ENCODE data around the gene LRRC40. TPM values are rescaled to one million over a fixed set of nuclear protein-coding genes. Genes with fewer than 3 reads are reported as not detected.
"Not testable (repeated sequence)": the region's sequence is repeated elsewhere in the genome, so short reads cannot be mapped to it uniquely, and the experiment has no call there.

The LRRC40 gene
- total RNA-seq (2014; rRNA removed; shearing (Covaris generic)): 41.2 and 46.8 TPM in 2 replicates

DNA sequence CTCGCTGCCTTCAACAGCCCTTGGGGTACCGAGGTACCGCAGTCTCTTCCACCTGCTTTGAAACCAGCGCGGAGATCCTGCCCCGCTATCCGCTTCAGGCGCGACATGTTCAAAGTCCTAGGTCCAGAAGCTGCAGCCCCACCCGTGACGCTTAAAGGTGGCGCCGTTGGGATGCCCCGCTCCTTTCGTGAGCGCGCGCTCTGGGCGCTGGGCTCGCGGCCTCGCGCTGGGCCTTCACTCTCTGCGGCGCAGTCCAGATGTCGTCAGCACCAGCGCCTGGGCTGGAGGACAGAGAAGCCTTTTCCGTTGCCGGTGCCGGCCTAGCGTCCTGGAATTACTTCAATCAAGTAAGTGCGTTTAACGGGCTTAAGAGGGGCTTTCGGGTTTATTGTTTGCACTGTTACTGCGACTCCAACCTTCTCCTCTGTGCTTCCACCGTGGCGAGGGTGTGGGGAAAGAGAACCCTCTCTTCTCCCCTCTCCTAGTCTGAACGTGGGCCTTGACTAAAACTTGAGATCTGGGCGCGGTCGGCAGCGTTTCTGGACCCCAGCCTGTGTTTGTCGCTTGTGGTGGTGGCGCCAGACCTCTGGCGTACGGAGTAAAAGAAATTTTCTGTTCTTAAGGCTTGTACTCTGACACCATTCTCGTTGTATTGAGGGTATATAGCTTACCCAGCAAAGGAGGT, at the start of gene LRRC40:
TSS of gene LRRC40 (minus strand) at position 146 of the 685 bp plus-strand sequence. CDS start at position 107, 39 bp downstream.
- DNase-seq (ENCODE audit: low spot score): peak; percentile 89

DNA sequence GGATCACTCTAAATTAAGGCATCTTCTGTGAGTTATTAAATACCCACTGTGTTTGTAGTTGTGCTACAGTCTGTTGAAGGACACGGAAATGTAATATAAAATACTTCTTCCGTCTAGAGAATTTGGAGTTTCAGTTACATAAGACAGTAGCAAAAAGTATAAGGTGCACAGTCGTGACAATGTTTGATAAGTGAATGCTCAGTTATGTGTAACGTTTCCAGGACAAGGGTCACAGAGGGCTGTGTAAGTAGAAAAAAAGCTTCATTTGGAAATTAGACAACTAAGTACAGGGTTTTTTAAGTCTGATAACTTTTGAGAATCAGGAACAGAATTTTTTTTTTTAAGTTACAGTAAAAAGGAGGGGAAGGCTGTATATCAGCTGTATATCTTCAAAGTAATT, 43.4 kb upstream of the LRRC40 start:
- DNase-seq (ENCODE audit: low spot score): no peak

DNA sequence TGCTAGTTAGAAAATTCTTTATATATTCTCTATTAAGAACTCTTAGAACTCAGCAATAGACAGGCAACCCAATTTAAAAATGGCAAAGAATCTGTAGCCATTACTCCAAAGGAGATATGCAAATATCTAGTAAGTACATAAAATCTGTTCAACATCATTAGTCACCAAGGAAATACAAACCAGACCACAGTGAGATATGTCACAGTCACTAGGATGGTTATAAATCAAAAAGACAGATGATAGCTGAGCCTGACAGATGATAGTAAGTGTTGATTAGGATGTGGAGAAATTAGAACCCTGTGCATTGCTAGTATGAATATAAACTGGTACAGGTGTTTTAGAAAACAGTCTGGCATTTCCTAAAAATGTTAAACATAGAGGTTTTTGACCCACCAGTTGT, 42.4 kb upstream of the LRRC40 start:
- no peak for DNase-seq (ENCODE audit: low spot score)

DNA sequence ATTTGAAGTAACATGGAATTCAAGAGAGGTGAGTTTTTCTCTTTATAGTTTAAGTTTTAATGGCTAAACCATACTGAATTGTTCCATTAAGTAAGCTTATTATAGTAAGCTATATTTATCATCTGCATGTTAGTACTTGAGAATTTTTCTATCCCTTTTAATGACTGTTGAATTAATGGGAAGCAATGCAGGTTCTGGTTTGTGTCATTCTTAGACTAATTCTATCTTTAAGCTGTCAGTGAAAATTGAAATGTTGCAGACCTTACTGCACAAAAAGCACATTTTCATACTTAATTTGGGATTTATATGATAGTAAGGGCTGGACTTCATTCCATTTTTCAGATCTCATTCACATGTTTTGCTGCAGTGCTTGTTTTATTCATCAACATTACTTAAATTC, 41.7 kb upstream of the LRRC40 start:
- DNase-seq (ENCODE audit: low spot score): no peak

DNA sequence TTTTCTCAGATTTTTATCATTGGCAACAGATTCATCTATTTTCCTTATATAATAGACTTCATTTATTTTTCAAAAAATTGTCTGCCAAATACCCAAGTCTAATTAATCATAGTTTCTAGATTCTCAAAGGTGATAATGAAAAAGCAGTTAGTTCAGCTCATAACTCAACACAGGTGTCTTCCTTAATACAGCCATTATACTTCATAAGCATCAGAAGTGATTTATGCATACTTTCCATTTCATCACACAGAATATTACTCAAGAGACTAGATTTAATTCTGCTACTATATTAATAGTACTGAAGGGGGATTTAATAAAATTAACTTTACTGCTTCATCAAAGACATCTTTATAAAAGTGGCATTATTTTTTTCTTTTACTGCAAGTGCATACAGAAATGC, 34.6 kb upstream of the LRRC40 start:
- no peak for DNase-seq (ENCODE audit: low spot score)

DNA sequence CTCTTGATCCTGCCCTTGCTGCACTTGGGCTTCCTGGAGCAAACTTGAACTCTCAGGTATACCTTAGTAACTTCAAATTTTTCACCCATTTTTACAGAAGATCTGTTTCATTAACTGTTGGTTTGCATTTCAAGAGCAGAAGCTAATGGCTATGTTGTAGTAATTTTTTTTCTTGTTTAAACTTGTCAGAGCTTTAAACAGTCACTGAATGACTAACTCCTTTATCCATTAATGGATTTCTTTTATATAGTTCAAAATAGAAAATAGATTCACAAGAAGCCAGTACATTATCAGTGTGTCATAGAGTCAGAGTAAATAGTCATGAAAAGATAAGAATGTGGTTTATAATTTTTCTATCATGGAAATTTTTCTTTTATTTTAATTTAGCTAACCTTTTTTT, 29.4 kb upstream of the LRRC40 start:
- no peak for DNase-seq (ENCODE audit: low spot score)

DNA sequence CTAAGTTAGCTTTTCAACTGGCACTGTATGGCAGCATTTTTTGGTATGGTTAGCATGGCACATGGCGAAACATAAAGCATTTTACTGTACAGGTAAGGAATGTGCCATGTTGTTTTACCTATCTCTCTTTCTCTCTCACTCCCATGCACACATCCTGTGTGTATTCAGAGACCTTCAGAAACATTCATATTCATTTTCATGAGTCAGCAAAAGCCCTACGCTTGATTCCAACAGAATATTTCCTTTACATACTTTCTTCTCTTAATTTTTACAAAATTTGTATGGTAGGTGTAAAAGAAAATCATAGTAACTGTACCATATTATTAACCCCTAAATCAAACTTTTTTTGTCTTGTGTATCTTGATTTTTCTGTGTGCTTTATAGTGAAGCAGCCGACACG, 26.1 kb upstream of the LRRC40 start:
- DNase-seq (ENCODE audit: low spot score): no peak

DNA sequence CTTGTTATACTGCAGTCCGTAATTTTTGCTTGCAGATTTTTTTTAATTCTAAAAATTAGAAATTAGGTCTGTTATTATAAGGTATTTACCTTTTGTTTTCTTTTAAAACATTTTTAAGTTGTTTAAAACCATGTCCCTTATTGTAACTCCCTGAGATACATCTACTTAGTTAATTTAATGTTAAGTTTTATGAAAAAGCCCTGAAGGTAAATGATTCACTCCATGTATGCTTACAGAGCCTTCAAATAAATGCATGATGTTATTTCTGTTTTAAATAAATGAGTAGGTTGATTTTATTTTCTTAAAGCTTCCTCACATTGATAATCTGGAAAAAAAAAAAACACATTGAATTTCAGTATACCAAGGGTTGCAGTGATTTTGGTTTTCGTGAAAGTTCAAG, 23.3 kb upstream of the LRRC40 start:
- DNase-seq (ENCODE audit: low spot score): no peak

DNA sequence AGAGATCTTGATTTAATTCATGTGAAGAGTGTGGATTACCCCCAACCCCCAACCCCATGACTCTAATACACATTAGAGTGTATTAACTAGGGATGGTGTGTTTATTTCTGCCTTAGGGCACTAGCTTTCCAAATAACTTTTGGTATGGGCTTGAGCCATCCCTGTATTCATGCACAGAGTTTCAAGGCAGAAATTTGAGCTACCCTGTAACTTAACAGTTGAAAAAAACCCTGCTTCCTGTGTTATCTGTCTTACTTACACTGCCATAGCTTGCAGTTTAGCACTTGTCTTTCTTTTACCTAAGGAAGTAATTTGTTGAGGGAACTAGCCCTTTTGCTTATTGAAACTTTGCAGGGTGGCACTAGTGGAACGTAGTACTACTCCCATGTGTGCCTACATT, 22.1 kb upstream of the LRRC40 start:
- DNase-seq (ENCODE audit: low spot score): no peak

DNA sequence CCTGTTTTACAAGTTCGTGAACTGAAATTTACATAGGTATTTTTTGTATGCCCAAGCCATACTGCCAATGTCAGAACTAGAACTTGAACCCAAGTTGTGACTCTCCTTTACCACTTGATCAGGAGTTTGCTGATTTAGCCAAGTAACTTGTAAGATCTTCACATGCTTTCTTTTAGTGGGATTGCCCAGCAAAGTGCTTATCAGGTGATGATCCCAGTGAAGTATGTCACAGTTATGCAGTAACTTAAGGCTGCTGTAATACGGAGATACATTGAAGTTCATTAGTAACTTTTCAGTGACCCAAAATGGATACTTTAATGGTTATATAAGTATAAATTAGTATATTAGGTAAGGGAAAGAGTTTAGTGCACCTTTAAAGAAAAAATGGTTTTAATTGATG, 19.6 kb upstream of the LRRC40 start:
- DNase-seq (ENCODE audit: low spot score): no peak

DNA sequence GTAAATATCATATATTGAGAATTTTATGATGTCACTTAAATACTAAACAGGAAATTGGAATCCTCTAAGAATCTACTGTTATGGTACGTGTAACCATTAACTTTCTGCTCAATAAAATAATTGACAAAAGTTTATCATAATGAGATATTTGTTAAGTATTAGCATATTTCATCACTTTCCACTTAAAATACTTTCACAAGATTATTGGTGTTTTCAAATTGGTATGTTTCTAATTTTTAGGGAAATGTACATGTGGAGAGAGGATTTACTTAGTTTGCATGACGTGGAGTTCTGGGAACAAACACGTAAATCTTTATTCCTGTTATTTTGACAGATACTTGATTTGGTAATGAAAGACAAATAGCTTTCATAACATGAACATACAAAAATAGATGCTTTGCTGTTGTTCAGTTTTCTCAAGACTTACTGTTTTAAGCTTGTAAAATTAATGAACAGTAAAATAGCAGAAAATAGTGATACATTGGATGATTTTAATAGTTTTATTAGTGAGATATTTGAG, 17.4 kb upstream of the LRRC40 start:
- DNase-seq (ENCODE audit: low spot score): no peak

DNA sequence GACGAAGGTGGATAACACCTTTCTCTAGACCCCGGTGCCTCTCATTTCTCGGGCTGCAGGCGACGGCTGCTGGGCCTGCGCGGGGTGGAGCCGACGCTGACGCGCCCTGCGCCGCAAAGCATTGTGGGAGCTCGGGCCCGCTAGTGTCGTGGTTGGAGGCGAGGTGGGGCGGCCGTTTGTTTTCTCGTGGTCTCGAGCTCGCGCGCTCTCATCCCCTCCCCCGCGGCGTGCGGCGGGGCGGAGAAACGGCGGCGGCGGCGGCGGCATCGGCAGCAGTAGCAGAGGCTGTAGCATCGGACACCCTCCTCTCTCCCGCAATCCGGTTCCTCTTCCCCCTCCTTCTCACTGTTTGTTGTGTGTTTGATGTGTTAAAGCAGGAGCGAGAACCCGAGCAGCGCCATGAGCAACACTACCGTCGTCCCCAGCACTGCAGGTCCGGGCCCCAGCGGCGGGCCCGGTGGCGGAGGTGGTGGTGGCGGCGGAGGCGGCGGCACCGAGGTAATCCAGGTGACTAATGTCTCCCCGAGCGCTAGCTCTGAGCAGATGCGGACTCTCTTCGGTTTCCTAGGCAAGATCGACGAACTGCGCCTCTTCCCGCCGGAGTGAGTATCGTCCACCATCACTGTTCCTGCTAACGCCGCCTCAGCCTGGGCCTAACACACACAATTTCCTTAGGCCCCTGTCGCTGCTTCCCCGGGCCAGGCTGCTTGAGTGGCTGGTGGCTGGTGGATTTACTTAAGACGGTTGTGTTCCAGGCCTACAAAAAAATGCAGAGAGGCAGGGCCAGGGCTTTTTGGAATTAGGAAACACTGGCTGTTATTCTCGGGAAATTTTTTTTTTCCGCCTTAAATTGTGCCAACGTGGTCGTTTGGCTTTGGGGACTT, 16.1 kb upstream of the LRRC40 start, which contains the start of gene SRSF11:
TSS of gene SRSF11 (plus strand) at position 143 of the 884 bp plus-strand sequence. CDS start at position 400, 257 bp downstream.
- DNase-seq (ENCODE audit: low spot score): peak; percentile 83

DNA sequence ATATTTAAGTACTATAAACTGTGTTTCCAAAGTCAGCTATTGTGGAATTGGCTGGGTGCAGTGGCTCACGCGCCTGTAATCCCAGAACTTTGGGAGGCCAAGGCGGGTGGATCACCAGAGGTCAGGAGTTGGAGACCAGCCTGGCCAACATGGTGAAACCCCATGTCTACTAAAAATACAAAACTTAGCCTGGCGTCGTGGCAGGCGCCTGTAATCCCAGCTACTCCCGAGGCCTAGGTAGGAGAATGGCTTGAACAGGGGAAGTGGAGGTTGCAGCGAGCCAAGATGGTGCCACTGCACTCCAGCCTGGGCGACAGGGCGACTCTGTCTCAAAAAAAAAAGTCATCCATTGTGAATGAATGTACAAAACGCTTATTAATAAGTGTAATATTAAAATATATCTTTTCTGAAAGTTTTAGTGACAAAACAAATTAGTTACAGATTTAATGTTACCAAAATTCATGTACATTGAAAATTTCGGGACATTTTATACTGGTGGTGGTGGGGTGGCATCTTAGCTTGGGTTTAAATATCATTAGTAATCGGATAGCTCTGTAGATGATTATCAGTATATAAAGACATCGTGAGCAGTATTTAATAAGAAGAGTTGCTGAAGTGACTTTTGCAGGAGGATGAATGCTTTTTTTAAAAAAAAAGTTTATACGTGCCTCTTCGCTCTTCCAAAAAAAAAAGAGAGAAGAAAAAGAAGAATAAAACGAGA, 15.3 kb upstream of the LRRC40 start:
- DNase-seq (ENCODE audit: low spot score): no peak

DNA sequence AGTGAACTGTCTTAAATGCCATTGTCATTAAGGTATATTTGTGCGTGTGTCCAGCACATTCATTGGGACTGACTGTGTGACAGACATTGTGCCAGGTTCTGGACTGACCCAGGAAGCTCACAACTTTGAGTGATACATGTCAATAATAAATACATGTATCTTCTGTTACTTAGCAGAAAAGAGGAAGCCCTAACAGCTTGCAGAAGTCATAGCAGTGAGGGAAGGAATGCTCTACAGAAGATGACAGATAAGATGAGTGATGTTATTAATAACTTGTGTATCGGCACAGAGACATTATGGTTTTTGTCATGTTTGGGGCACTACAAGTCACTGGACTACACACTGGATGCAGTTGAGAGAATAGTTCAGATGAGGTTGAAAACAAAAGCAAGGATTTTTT, 14.6 kb upstream of the LRRC40 start:
- no peak for DNase-seq (ENCODE audit: low spot score)

DNA sequence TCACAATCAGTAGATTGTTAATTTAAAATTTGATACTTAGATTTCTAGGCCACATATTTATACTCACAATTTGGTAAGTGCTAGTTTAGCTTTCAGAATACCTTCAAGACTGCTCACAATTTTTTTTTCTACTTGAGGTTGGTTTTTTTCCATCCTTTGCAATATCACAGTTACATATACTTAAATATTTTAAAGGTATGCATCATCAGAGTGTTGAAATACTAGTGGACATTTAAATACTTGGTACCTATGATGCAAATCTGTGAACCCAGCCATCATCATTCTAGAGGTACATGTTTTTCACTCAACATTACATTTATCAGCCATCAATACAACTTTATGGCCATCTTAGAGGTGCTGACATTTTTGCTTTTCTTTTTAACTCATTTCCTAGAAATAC, 6.2 kb upstream of the LRRC40 start:
- DNase-seq (ENCODE audit: low spot score): no peak

DNA sequence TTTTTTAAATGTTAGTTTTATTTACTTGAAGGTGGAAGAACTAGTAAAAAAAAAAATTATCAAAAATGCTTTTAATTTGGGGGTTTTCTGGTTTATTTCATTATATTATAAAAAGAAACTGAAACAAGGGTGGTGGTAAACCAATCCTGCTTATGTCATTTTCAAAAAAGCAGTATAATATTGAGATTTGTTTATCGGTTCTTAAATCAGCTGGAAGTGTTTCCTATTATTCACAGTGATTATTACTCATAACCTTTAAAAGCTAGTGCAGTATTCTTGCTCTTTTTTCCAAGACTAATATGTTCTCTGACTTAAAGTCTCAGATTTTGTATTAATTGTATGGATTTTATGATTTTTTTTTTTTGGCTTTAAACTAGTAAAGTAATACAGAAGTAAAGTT, 5.4 kb upstream of the LRRC40 start:
- DNase-seq (ENCODE audit: low spot score): no peak

DNA sequence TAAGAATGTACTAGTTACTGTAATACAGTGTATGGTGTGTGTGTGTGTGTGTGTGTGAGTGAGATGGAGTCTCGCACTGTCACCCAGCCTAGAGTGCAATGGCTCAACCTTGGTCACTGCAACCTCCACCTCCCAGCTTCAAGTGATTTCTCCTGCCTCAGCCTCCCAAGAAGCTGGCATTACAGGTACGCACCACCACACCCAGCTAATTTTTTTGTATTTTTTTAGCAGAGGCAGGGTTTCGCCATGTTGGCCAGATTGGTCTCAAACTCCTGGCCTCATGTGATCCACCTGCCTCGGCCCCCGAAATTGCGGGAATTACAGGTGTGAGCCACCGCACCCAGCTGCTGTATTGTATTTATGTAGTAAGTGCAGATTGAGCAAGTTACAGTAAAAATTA, 2.9 kb upstream of the LRRC40 start:
- no peak for DNase-seq (ENCODE audit: low spot score)

DNA sequence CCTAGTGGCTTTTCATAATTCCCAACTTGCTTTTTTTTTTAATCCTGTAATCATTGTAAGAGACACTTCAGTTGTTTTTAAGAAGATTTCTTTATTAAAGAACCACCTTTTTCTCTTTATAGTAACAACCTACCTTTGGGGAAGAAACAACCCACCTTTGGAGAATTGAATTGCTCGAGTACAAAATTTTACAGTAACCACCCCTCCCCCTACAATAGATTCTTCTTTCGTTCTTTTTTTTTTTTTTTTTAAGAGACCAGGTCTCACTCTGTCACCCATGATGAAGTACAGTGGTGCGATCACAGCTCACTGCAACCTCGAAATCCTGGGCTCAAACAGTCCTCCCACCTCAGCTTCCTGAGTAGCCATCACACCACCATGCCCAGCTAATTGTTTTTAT, 2.1 kb upstream of the LRRC40 start:
- DNase-seq (ENCODE audit: low spot score): no peak

DNA sequence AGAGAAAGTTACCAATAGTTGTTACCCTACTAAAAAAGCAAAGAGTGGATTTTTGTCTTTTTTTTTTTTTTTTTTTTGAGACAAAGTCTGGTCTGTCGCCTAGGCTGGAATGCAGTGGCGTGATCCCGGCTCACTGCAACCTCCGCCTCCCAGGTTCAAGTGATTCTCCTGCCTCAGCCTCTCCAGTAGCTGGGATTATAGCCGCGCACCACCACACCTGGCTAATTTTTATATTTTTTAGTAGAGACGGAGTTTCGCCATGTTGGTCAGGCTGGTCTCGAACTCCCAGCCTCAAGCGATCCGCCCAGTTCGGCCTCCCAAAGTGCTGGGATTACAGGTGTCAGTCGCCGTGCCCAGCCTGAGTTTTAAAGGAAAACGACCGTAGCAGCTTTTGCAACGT, 1.5 kb upstream of the LRRC40 start:
- DNase-seq (ENCODE audit: low spot score): not testable (repeated sequence)

DNA sequence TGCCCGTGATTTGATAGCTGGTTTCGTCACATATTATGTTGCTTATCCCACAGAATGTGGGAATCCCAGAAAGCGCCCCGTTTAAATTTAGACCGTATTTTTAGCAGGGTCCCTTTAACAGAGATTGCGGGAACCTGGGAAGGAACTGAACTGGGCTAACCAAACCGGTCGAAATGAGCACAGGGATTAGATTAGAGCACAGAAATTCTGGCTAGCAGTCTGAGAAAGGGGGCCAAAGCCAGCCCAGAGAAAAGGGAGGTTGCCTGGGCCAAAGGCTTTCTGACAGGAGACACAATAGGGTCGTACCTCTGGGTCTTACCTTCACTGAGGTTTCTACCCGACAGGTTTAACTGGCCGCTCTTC, 327 bp downstream of the LRRC40 start:
- DNase-seq (ENCODE audit: low spot score): no peak

DNA sequence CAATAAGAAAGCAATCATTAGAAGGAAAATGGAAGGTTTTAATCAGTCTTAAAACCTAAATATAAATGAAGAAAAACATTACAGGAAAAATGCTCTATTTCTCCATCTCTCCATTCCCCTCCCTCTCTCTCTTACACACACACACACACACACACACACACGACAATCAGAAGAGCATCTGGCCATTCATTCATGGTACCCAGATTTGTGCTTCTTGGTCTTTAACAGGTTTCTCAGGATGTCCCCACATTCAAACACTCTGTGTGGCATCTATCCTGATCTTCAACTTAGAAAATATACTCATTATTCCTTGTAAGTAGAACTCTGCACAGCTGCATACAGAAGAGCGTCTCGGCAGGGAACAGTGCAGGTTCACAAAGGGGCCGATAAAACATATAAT, 779 bp downstream of the LRRC40 start:
- DNase-seq (ENCODE audit: low spot score): no peak

DNA sequence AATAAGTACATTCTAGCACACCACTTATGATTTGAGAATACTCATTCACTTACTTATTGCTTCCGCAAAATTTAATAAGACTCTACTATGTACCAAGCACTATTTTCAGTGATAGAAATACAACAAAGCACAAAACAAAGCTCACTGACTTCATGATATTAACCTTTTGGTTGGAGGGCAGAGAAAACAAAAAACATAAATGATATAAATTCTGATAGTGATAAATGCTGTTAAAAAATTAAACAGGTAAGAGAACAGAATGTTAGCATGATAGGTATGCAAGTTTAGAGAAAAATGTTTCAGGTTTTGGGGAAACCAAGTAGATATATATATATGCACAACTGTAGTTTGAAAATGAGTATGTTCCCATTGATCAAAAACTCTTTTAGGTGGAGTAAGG, 1.2 kb downstream of the LRRC40 start:
- no peak for DNase-seq (ENCODE audit: low spot score)

All from A172 (cell line).